Parathyroid adenoma (tissue), 2 donors: ENCODE data around the gene C5orf58.

Experiments
- H2AFZ ChIP-seq: fragments of 300-600 bp; sonication (generic); one replicate; pipeline ENCODE4 v1.7.0; 2017; ENCODE audit warnings: antibody characterized with exemption, mild to moderate bottlenecking
- H3K27ac ChIP-seq: fragments of 300-600 bp; sonication (generic); one replicate; pipeline ENCODE4 v1.7.0; 2017
- H3K27me3 ChIP-seq: fragments of 300-600 bp; sonication (generic); one replicate; pipeline ENCODE4 v1.7.0; 2017; ENCODE audit warnings: low read length; ENCODE audit not compliant: control insufficient read depth, insufficient read depth
- H3K36me3 ChIP-seq: fragments of 300-600 bp; sonication (generic); one replicate; pipeline ENCODE4 v1.7.0; 2017; ENCODE audit warnings: low read length; ENCODE audit not compliant: control insufficient read depth, insufficient read depth
- H3K4me1 ChIP-seq: fragments of 300-600 bp; sonication (generic); one replicate; pipeline ENCODE4 v1.7.0; 2017; ENCODE audit warnings: control low read depth
- H3K4me2 ChIP-seq: fragments of 300-600 bp; sonication (generic); one replicate; pipeline ENCODE4 v1.7.0; 2017; ENCODE audit warnings: low read length
- H3K4me3 ChIP-seq: fragments of 300-600 bp; sonication (generic); one replicate; pipeline ENCODE4 v1.7.0; 2017; ENCODE audit warnings: low read depth, low read length
- H3K79me2 ChIP-seq: fragments of 300-600 bp; sonication (generic); one replicate; pipeline ENCODE4 v1.7.0; 2017; ENCODE audit warnings: control low read depth
- H3K9ac ChIP-seq: fragments of 300-600 bp; sonication (generic); one replicate; pipeline ENCODE4 v1.7.0; 2017; ENCODE audit warnings: mild to moderate bottlenecking
- H3K9me3 ChIP-seq: fragments of 300-600 bp; sonication (generic); one replicate; pipeline ENCODE4 v1.7.0; 2017; ENCODE audit warnings: low read length; ENCODE audit not compliant: control insufficient read depth
- CTCF ChIP-seq: fragments of 300-600 bp; sonication (generic); IDR thresholded peaks from one replicate; pipeline ENCODE4 v1.7.0; 2017; ENCODE audit warnings: antibody characterized with exemption, mild to moderate bottlenecking
- donor health status: primary hyperparathyroidism.

C5orf58 gene

GRCh38 chr5:170261528-170262043, 28.8 kb downstream of the C5orf58 start:
- Histone ChIP-seq H3K27ac (no peak overlapping the region), H3K4me2 (no peak overlapping the region), H3K9me3 (no peaks in the 10 kb centered on the region), H3K9ac (no peak overlapping the region), H3K36me3 (no peaks in the 10 kb centered on the region), H2AFZ (no peak overlapping the region), H3K79me2 (no peaks in the 10 kb centered on the region), H3K4me1 (no peaks in the 10 kb centered on the region), H3K27me3 (peaks cover 3% of the 10 kb centered on the region), H3K4me3 (no peak overlapping the region)
- TF ChIP-seq CTCF = no peak

GRCh38 chr5:170262061-170263045, 29.6 kb downstream of the C5orf58 start:
- Histone ChIP-seq H3K4me3 (no peak overlapping the region), H3K36me3 (no peaks in the 10 kb centered on the region), H3K27ac (no peak overlapping the region)

GRCh38 chr5:170263906-170264305, 31.1 kb downstream of the C5orf58 start:
- Histone ChIP-seq H3K4me3 (no peak overlapping the region), H3K27ac (no peak overlapping the region), H3K4me1 (no peaks in the 10 kb centered on the region), H3K36me3 (no peaks in the 10 kb centered on the region), H2AFZ (no peak overlapping the region), H3K9ac (no peak overlapping the region), H3K9me3 (no peaks in the 10 kb centered on the region), H3K79me2 (no peaks in the 10 kb centered on the region), H3K4me2 (no peak overlapping the region), H3K27me3 (peaks cover 3% of the 10 kb centered on the region)
- no peak for TF ChIP-seq CTCF

More at GRCh38 chr5:170262061-170263045, 29.6 kb downstream of the C5orf58 start:
- Histone ChIP-seq H3K4me2 (no peak overlapping the region), H3K79me2 (no peaks in the 10 kb centered on the region), H3K4me1 (no peaks in the 10 kb centered on the region), H2AFZ (no peak overlapping the region), H3K9me3 (no peaks in the 10 kb centered on the region), H3K9ac (no peak overlapping the region), H3K27me3 (peaks cover 3% of the 10 kb centered on the region)
- TF ChIP-seq CTCF = no peak

GRCh38 chr5:170265522-170265921, 32.7 kb downstream of the C5orf58 start:
- no peak overlapping the region for H3K4me2 ChIP-seq
- H3K27ac ChIP-seq = no peak overlapping the region
- no peaks in the 10 kb centered on the region for H3K9me3 ChIP-seq
- H3K36me3 ChIP-seq = no peaks in the 10 kb centered on the region
- TF ChIP-seq CTCF = no peak
- H2AFZ ChIP-seq = no peak overlapping the region
- H3K27me3 ChIP-seq = peaks cover 3% of the 10 kb centered on the region
- H3K4me3 ChIP-seq = no peak overlapping the region
- no peaks in the 10 kb centered on the region for H3K4me1 ChIP-seq
- no peaks in the 10 kb centered on the region for H3K79me2 ChIP-seq
- no peak overlapping the region for H3K9ac ChIP-seq
